GM23338 (cell line): ENCODE measurements around the gene POLD2. TPM values are rescaled to one million over a fixed set of nuclear protein-coding genes. Genes with fewer than 3 reads are reported as not detected.

Experiments
- ATAC-seq: fragments of 200-7000 bp; cut with Tn5 transposase; 3 replicates; pipeline ENCODE4 v1.9.1; 2020
- DNase-seq: peaks from one replicate; pipeline ENCODE4 v3.0.0-alpha.2; 2015; ENCODE audit warnings: low spot score
- H2AFZ ChIP-seq: fragments of 200-600 bp; sonication (generic); 2 replicates; pipeline ENCODE4 v1.8.0; 2016; ENCODE audit warnings: antibody characterized with exemption, mild to moderate bottlenecking, moderate library complexity
- H3F3A ChIP-seq: fragments of 200-600 bp; sonication (generic); replicated peaks from 2 replicates; pipeline ENCODE4 v1.8.0; 2017; ENCODE audit warnings: antibody characterized with exemption, mixed run types, low read depth
- H3K27ac ChIP-seq: fragments of 200-600 bp; sonication (generic); 2 replicates; pipeline ENCODE4 v1.6.1; 2016; ENCODE audit warnings: low read depth
- H3K27me3 ChIP-seq: fragments of 200-600 bp; sonication (generic); 2 replicates; pipeline ENCODE4 v1.8.0; 2016; ENCODE audit warnings: mild to moderate bottlenecking, mixed run types, moderate library complexity; ENCODE audit not compliant: insufficient read depth
- H3K36me3 ChIP-seq: fragments of 200-600 bp; sonication (generic); 2 replicates; pipeline ENCODE4 v1.8.0; 2016; ENCODE audit warnings: mild to moderate bottlenecking; ENCODE audit not compliant: insufficient read depth
- H3K4me1 ChIP-seq: fragments of 200-600 bp; sonication (generic); 2 replicates; pipeline ENCODE4 v1.8.0; 2016; ENCODE audit warnings: mild to moderate bottlenecking, moderate library complexity; ENCODE audit not compliant: insufficient read depth
- H3K4me2 ChIP-seq: fragments of 200-600 bp; sonication (generic); 2 replicates; pipeline ENCODE4 v1.7.1; 2017; ENCODE audit warnings: mixed run types
- H3K4me3 ChIP-seq: fragments of 200-600 bp; sonication (generic); 2 replicates; pipeline ENCODE4 v1.6.1; 2016; ENCODE audit warnings: mixed run types
- H3K79me2 ChIP-seq: fragments of 200-600 bp; sonication (generic); replicated peaks from 2 replicates; pipeline ENCODE4 v1.8.0; 2017; ENCODE audit warnings: mild to moderate bottlenecking; ENCODE audit not compliant: insufficient read depth
- H3K9me2 ChIP-seq: fragments of 200-600 bp; sonication (generic); 2 replicates; pipeline ENCODE4 v1.8.0; 2017; ENCODE audit not compliant: insufficient read depth
- H4K20me1 ChIP-seq: fragments of 200-600 bp; sonication (generic); replicated peaks from 2 replicates; pipeline ENCODE4 v1.8.0; 2017; ENCODE audit warnings: mild to moderate bottlenecking; ENCODE audit not compliant: insufficient read depth
- H3K27ac Mint-ChIP-seq: 2 replicates; pipeline ENCODE4 v1.8.0; 2020; ENCODE audit warnings: inconsistent platforms, mild to moderate bottlenecking, moderate library complexity, mixed read lengths
- H3K27me3 Mint-ChIP-seq: 3 replicates; pipeline ENCODE4 v1.8.0; 2022; ENCODE audit warnings: low read depth, mild to moderate bottlenecking, moderate library complexity, mixed read lengths, inconsistent platforms; ENCODE audit not compliant: insufficient read depth, poor library complexity
- H3K36me3 Mint-ChIP-seq: 3 replicates; pipeline ENCODE4 v1.8.0; 2021; ENCODE audit warnings: low read depth, mild to moderate bottlenecking, inconsistent platforms, moderate library complexity, mixed read lengths
- H3K4me1 Mint-ChIP-seq: 3 replicates; pipeline ENCODE4 v1.8.0; 2020; ENCODE audit warnings: mild to moderate bottlenecking, inconsistent platforms, mixed read lengths
- H3K4me3 Mint-ChIP-seq: 3 replicates; pipeline ENCODE4 v1.8.0; 2021; ENCODE audit warnings: moderate library complexity, mild to moderate bottlenecking, inconsistent platforms, mixed read lengths
- H3K9me3 Mint-ChIP-seq: 3 replicates; pipeline ENCODE4 v1.8.0; 2020; ENCODE audit warnings: moderate library complexity, mild to moderate bottlenecking, inconsistent platforms, mixed read lengths
- ETS1 ChIP-seq: IDR thresholded peaks from 2 replicates; pipeline ENCODE4 v1.6.1; 2016; ENCODE audit warnings: antibody characterized with exemption
- EZH2 ChIP-seq: fragments of 200-600 bp; sonication (generic); IDR thresholded peaks from one replicate; pipeline ENCODE4 v1.8.0; 2017; ENCODE audit warnings: antibody characterized with exemption, mild to moderate bottlenecking, low read depth; ENCODE audit not compliant: unreplicated experiment
- JUNB ChIP-seq: IDR thresholded peaks from one replicate; pipeline ENCODE4 v1.6.1; 2016; ENCODE audit warnings: antibody characterized with exemption; ENCODE audit not compliant: unreplicated experiment
- POLR2AphosphoS5 ChIP-seq: IDR thresholded peaks from 2 replicates; pipeline ENCODE4 v1.6.1; 2016; ENCODE audit warnings: antibody characterized with exemption, low read depth
- REST ChIP-seq: IDR thresholded peaks from one replicate; pipeline ENCODE4 v1.6.1; 2018; ENCODE audit warnings: antibody characterized with exemption; ENCODE audit not compliant: unreplicated experiment
- STAT1 ChIP-seq: IDR thresholded peaks from one replicate; pipeline ENCODE4 v1.6.1; 2016; ENCODE audit warnings: antibody characterized with exemption; ENCODE audit not compliant: unreplicated experiment
- ZNF114 ChIP-seq: fragments of 250-450 bp; sonication (Bioruptor Pico); IDR thresholded peaks from 2 replicates; pipeline ENCODE4 v1.5.0; 2020; ENCODE audit warnings: mild to moderate bottlenecking, moderate library complexity
- ZNF462 ChIP-seq: fragments of 250-450 bp; sonication (Bioruptor Pico); IDR thresholded peaks from 2 replicates; pipeline ENCODE4 v1.5.0; 2020; ENCODE audit warnings: mild to moderate bottlenecking, moderate library complexity
- polyA plus RNA-seq: library from polyadenylated mRNA; unstranded; fragments of >200 nt; fragmentation: Nextera tagmentation; extraction: Ambion mirVana; gene quantifications from 2 replicates; pipeline ENCODE4 v1.2.1, GENCODE V29; 2016
- total RNA-seq: library from RNA; depleted of rRNA; stranded (reverse); fragments of >200 nt; shearing (Covaris generic); gene quantifications from 2 replicates; pipeline ENCODE4 v1.2.3, GENCODE V29; 2014

POLD2 gene
- total and polyA plus RNA-seq, 2 experiments from 2014 or later: 101 to 127 TPM

GRCh38 chr7:44116087-44116788, 7.1 kb downstream of the POLD2 start:
- DNase-seq (no peak), ATAC-seq (no peak)
- no peaks in the 10 kb centered on the region for H3K9me2 ChIP-seq
- no peak for TF ChIP-seq POLR2AphosphoS5
- no peak for TF ChIP-seq ZNF114 (CRISPR knock-in tag)
- TF ChIP-seq STAT1: no peak
- no peak for TF ChIP-seq ETS1
- no peak for TF ChIP-seq EZH2
- TF ChIP-seq ZNF462 (CRISPR knock-in tag): no peak
- no peak for TF ChIP-seq JUNB
- TF ChIP-seq REST: no peak
- Mint-ChIP-seq H3K27me3 (peaks cover 15% of the 10 kb centered on the region), H3K9me3 (no peaks in the 10 kb centered on the region; the same call in 2 of the 3 replicates), H3K27ac (no peak overlapping the region), H3K36me3 (peaks cover 68% of the 10 kb centered on the region), H3K4me3 (no peak overlapping the region), H3K4me1 (peaks cover 9% of the 10 kb centered on the region)
- H3K27me3 ChIP-seq: no peaks in the 10 kb centered on the region
- no peak overlapping the region for H2AFZ ChIP-seq
- peaks cover 6% of the 10 kb centered on the region for H3K79me2 ChIP-seq
- H3K36me3 ChIP-seq: peaks cover 7% of the 10 kb centered on the region; the same call in 1 of the 2 replicates
- H3K4me1 ChIP-seq: no peaks in the 10 kb centered on the region
- H3F3A ChIP-seq: 0 out of 2 replicates have a peak, but pooled peaks cover 2% of the 10 kb centered on the region
- H3K4me3 ChIP-seq: no peak overlapping the region
- H3K27ac ChIP-seq: no peak overlapping the region
- peaks cover 3% of the 10 kb centered on the region for H4K20me1 ChIP-seq
- no peak overlapping the region for H3K4me2 ChIP-seq
